Activated CD8-positive, alpha-beta memory T cell treated with anti-CD3 and anti-CD28 coated beads, Interleukin-2, amount 50 U/mL, for 1 hour (primary cell): ENCODE measurements around the gene PXDC1.
"Not testable (repeated sequence)": the region's sequence is repeated elsewhere in the genome, so short reads cannot be mapped to it uniquely, and the experiment has no call there.

Experiments
- DNase-seq: peaks from one replicate; pipeline ENCODE4 v3.0.0-alpha.2; 2020; ENCODE audit errors: extremely low read depth

The PXDC1 gene

GRCh38 chr6:3762359-3762758 lies 10.8 kb upstream of the PXDC1 start:
- DNase-seq: no peak

- DNase-seq: no peak
Observed at GRCh38 chr6:3761989-3762270, 10.4 kb upstream of the PXDC1 start.

GRCh38 chr6:3759646-3760232 lies 8.2 kb upstream of the PXDC1 start:
- no peak for DNase-seq

GRCh38 chr6:3758842-3759144 lies 7.3 kb upstream of the PXDC1 start:
- DNase-seq: no peak

- not testable (repeated sequence) for DNase-seq
Observed at GRCh38 chr6:3757998-3758841, 6.7 kb upstream of the PXDC1 start.

GRCh38 chr6:3757241-3757641 lies 5.7 kb upstream of the PXDC1 start:
- DNase-seq: no peak

- DNase-seq: no peak
Observed at GRCh38 chr6:3756546-3756945, 5.0 kb upstream of the PXDC1 start.

GRCh38 chr6:3755637-3756545 lies 4.4 kb upstream of the PXDC1 start:
- no peak for DNase-seq

GRCh38 chr6:3754776-3755175 lies 3.3 kb upstream of the PXDC1 start:
- no peak for DNase-seq

GRCh38 chr6:3754032-3754725 lies 2.7 kb upstream of the PXDC1 start:
- not testable (repeated sequence) for DNase-seq

- no peak for DNase-seq
Observed at GRCh38 chr6:3753228-3753835, 1.8 kb upstream of the PXDC1 start.

- no peak for DNase-seq
Observed at GRCh38 chr6:3752531-3753227, 1.2 kb upstream of the PXDC1 start.

- DNase-seq: no peak
Observed at GRCh38 chr6:3751730-3752530, 417 bp upstream of the PXDC1 start.

GRCh38 chr6:3750317-3751076 lies 1.0 kb downstream of the PXDC1 start:
- no peak for DNase-seq

- DNase-seq: no peak
Observed at GRCh38 chr6:3749977-3750316, 1.6 kb downstream of the PXDC1 start.

GRCh38 chr6:3749067-3749841 lies 2.3 kb downstream of the PXDC1 start:
- DNase-seq: no peak

GRCh38 chr6:3748208-3749066 lies 3.1 kb downstream of the PXDC1 start:
- DNase-seq: no peak
